Measurements from ENCODE around the gene APOL3.

APOL3 gene

DNA sequence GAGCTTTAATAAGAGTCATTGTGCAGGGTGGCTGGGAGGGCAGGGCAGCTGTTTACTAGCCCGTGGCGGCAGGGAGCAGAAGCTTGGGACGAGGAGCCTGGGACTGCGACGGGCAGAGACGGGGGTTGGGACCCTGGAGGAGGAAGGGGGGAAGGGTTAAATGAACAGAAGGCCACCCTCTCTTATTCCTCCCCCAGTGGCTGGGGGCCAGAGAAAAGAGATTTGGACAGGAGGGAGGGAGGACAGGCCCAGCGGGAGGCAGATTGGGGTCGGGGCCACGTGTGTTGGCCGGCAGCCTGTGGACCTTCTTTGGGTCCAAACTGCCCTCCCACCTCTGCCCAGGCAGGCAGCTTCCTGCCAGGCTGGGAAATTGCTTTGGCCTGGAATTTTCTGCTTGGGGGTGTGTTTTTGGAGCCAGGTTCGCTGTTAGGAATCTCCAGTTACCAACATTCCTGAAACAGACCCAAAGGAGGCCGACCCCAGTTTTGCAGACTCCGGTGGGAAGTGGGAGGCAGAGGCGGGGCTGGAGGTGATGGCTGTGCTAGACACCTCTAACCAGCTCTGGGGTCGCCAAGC lies 50.2 kb downstream of the APOL3 start:
- no peak for DNase-seq (ENCODE audit: extremely low read depth, low read depth)
- no peak overlapping the region for H3K4me3 ChIP-seq (replicated peaks; ENCODE audit: low read depth, low read length)
- no peak for TF ChIP-seq CTCF (IDR thresholded peaks at IDR 0.05; ENCODE audit: low read depth, low read length, missing control alignments)

DNA sequence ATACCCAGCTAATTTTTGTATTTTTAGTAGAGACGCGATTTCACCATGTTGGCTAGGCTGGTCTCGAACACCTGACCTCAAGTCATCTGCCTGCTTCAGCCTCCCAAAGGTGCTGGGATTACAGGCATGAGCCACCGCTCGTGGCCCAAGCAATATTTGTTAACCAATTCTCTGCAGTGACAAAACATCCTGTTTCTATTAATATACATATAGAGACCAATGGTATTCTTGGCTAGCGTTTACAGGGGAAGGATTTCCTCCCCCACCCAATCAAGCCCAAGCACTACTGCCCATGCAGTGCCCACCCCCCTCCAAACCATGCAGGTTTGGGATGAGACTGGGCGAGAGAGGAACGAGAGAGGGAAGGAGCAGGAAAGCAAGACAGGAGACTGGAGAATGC lies 53.1 kb downstream of the APOL3 start:
- DNase-seq (ENCODE audit: extremely low read depth, low read depth), result no peak
- TF ChIP-seq CTCF (IDR thresholded peaks at IDR 0.05; ENCODE audit: low read depth, low read length, missing control alignments), result no peak
- no peak overlapping the region for H3K4me3 ChIP-seq (replicated peaks; ENCODE audit: low read depth, low read length)

GRCh38 chr22:36106910-36107309 lies 53.6 kb downstream of the APOL3 start:
- no peak overlapping the region for H3K4me3 ChIP-seq (replicated peaks; ENCODE audit: low read depth, low read length)
- no peak for TF ChIP-seq CTCF (IDR thresholded peaks at IDR 0.05; ENCODE audit: low read depth, low read length, missing control alignments)
- DNase-seq (ENCODE audit: extremely low read depth, low read depth), result no peak

GRCh38 chr22:36104988-36105387 lies 55.6 kb downstream of the APOL3 start:
- DNase-seq (ENCODE audit: extremely low read depth, low read depth), result peak; percentile 32
- no peak for TF ChIP-seq CTCF (IDR thresholded peaks at IDR 0.05; ENCODE audit: low read depth, low read length, missing control alignments)
- no peak overlapping the region for H3K4me3 ChIP-seq (replicated peaks; ENCODE audit: low read depth, low read length)

GRCh38 chr22:36104435-36104834 lies 56.1 kb downstream of the APOL3 start:
- H3K4me3 ChIP-seq (replicated peaks; ENCODE audit: low read depth, low read length), result no peak overlapping the region
- TF ChIP-seq CTCF (IDR thresholded peaks at IDR 0.05; ENCODE audit: low read depth, low read length, missing control alignments), result no peak
- DNase-seq (ENCODE audit: extremely low read depth, low read depth), result no peak

DNA sequence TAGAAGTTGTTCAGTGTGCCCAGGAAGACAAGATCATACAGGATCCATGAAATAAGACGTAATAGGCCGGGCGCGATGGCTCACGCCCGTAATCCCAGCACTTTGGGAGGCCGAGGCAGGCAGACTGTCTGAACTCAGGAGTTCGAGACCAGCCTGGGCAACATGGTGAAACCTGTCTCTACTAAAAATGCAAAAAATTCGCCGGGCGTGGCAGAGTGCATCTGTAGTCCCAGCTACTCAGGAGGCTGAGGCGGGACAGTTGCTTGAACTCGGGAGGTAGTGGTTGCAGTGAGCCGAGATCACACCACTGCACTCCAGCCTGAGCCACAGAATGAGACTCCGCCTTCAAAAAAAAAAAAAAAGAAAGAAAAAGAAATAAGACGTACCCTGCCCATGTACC lies 56.7 kb downstream of the APOL3 start:
- DNase-seq (ENCODE audit: extremely low read depth, low read depth), result no peak
- no peak overlapping the region for H3K4me3 ChIP-seq (replicated peaks; ENCODE audit: low read depth, low read length)
- TF ChIP-seq CTCF (IDR thresholded peaks at IDR 0.05; ENCODE audit: low read depth, low read length, missing control alignments), result no peak

GRCh38 chr22:36102995-36103394 lies 57.6 kb downstream of the APOL3 start:
- no peak for TF ChIP-seq CTCF (IDR thresholded peaks at IDR 0.05; ENCODE audit: low read depth, low read length, missing control alignments)
- H3K4me3 ChIP-seq (replicated peaks; ENCODE audit: low read depth, low read length), result no peak overlapping the region
- DNase-seq (ENCODE audit: extremely low read depth, low read depth), result no peak
